Panc1 (cell line): Measurements from ENCODE around the gene TMEM150B. TPM values are rescaled to one million over a fixed set of nuclear protein-coding genes. Genes with fewer than 3 reads are reported as not detected.

Source experiments
- ATAC-seq: fragments of 200-7000 bp; cut with Tn5 transposase; 2 replicates; pipeline ENCODE4 v1.9.1; 2020; ENCODE audit warnings: mild to moderate bottlenecking, moderate library complexity
- BruUV-seq: library from RNA; stranded (reverse); fragments of 400-500 nt; replicated peaks from 2 replicates; lab custom pipeline; 2021; lab: Mats Ljungman, UMichigan
- CTCF ChIA-PET: fragments of 300-600 bp; sonication (Branson Sonifier 250); formaldehyde crosslinking; loops from one replicate; lab custom pipeline; 2022; ENCODE audit warnings: antibody characterized with exemption; lab: Charles Lee
- POLR2A ChIA-PET: fragments of 300-600 bp; sonication (Branson Sonifier 250); formaldehyde crosslinking; loops from one replicate; lab custom pipeline; 2022; ENCODE audit warnings: antibody characterized with exemption; lab: Charles Lee
- DNase-seq: peaks from one replicate; pipeline ENCODE4 v3.0.0-alpha.2; 2010; ENCODE audit warnings: low read depth, low spot score
- H3K27ac ChIP-seq: 2 replicates; pipeline ENCODE4 v1.5.1; 2011; ENCODE audit warnings: mild to moderate bottlenecking, low read length, inconsistent platforms
- H3K27me3 ChIP-seq: fragments of 200-500 bp; sonication (Bioruptor generic); 2 replicates; pipeline ENCODE4 v1.6.0; 2014; ENCODE audit warnings: low read length, inconsistent platforms; ENCODE audit not compliant: control insufficient read depth, insufficient read depth
- H3K36me3 ChIP-seq: fragments of 200-500 bp; sonication (Bioruptor generic); 2 replicates; pipeline ENCODE4 v1.5.1; 2014; ENCODE audit warnings: inconsistent platforms, mild to moderate bottlenecking, low read length, moderate library complexity; ENCODE audit not compliant: control insufficient read depth, insufficient read depth
- H3K4me1 ChIP-seq: 2 replicates; pipeline ENCODE4 v1.5.1; 2011; ENCODE audit warnings: inconsistent platforms, mild to moderate bottlenecking, low read length, moderate library complexity; ENCODE audit not compliant: control insufficient read depth, insufficient read depth
- H3K4me3 ChIP-seq, 2 experiments: 2 replicates each; pipeline ENCODE4 v1.5.1; 2011 to 2012; ENCODE audit warnings: low read depth in 2 of 2, low read length in 2 of 2, mild to moderate bottlenecking in 2 of 2, inconsistent platforms in 1 of 2, moderate library complexity in 1 of 2
- H3K9me3 ChIP-seq: fragments of 200-500 bp; sonication (Bioruptor generic); 2 replicates; pipeline ENCODE4 v1.5.1; 2014; ENCODE audit warnings: low read depth, mild to moderate bottlenecking, inconsistent platforms, low read length, moderate library complexity; ENCODE audit not compliant: control insufficient read depth, insufficient read depth
- POLR2AphosphoS5 ChIP-seq: IDR thresholded peaks from 2 replicates; pipeline ENCODE4 v1.6.1; 2012; ENCODE audit warnings: mild to moderate bottlenecking, low read depth, low read length, moderate library complexity
- REST ChIP-seq, 2 experiments: IDR thresholded peaks; 2 replicates each; pipeline ENCODE4 v1.6.1; 2011 to 2012; ENCODE audit warnings: low read depth in 2 of 2, control low read depth in 1 of 2, low read length in 1 of 2, mild to moderate bottlenecking in 1 of 2, moderate library complexity in 1 of 2; ENCODE audit not compliant: insufficient read depth in 1 of 2
- SIN3A ChIP-seq: IDR thresholded peaks from 2 replicates; pipeline ENCODE4 v1.6.1; 2012; ENCODE audit warnings: low read depth, mild to moderate bottlenecking, low read length, moderate library complexity, borderline replicate concordance; ENCODE audit not compliant: insufficient read depth
- TCF7L2 ChIP-seq: IDR thresholded peaks from 2 replicates; pipeline ENCODE4 v1.6.1; 2011; ENCODE audit warnings: mild to moderate bottlenecking, low read depth, low read length, inconsistent platforms
- in situ Hi-C: cut with HindIII; loops from 2 replicates; pipeline ENCODE4 v1.10.0; 2016; ENCODE audit warnings: low sequenced_read_pairs, low pct_unique_long_range_greater_than_20kb
- intact Hi-C: fragments of 100-400 bp; cut with micrococcal nuclease; formaldehyde crosslinking; loops from one replicate; pipeline ENCODE4 v1.10.0; 2022; ENCODE audit not compliant: unreplicated experiment
- total RNA-seq: library from RNA; stranded (reverse); gene quantifications from one replicate; pipeline ENCODE4 v1.2.1, GENCODE V29; 2021; ENCODE audit not compliant: unreplicated experiment
- TF ChIP-seq, protein P1 (sequence below): fragments of 450-650 bp; IDR thresholded peaks from 2 replicates; pipeline ENCODE4 v1.5.1; 2017; ENCODE audit warnings: mild to moderate bottlenecking

The TMEM150B gene
- total RNA-seq, 1 experiment from 2014 or later = not detected

DNA sequence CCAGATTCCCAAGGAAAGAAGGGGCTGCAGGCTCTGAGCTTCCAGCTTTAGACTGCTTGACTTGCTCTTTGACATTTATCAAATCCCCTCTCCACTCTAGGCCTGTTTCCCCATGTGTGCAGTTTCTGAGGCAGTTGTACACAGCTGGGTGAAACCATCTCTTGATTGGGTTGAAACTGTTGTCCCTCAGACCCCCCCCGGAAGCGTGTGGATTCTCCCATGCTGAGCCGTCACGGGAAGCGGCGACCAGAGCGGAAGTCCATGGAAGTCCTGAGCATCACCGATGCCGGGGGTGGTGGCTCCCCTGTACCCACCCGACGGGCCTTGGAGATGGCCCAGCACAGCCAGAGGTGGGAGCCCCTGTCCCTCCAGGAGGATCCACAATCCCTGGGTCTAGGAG lies 21.7 kb downstream of the TMEM150B start:
- DNase-seq (no peak), ATAC-seq (no peak)
- H3K4me1 ChIP-seq = peaks cover 8% of the 10 kb centered on the region
- TF ChIP-seq TCF7L2 (no peak), POLR2AphosphoS5 (no peak), SIN3A (no peak), REST (IDR thresholded peaks at IDR 0.05; ENCODE audit: insufficient read depth in 1 of 2, low read depth in 2 of 2, low read length in 1 of 2) (no peak)
- TF ChIP-seq, protein P1, sequence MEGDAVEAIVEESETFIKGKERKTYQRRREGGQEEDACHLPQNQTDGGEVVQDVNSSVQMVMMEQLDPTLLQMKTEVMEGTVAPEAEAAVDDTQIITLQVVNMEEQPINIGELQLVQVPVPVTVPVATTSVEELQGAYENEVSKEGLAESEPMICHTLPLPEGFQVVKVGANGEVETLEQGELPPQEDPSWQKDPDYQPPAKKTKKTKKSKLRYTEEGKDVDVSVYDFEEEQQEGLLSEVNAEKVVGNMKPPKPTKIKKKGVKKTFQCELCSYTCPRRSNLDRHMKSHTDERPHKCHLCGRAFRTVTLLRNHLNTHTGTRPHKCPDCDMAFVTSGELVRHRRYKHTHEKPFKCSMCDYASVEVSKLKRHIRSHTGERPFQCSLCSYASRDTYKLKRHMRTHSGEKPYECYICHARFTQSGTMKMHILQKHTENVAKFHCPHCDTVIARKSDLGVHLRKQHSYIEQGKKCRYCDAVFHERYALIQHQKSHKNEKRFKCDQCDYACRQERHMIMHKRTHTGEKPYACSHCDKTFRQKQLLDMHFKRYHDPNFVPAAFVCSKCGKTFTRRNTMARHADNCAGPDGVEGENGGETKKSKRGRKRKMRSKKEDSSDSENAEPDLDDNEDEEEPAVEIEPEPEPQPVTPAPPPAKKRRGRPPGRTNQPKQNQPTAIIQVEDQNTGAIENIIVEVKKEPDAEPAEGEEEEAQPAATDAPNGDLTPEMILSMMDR = no peak
- H3K36me3 ChIP-seq = no peaks in the 10 kb centered on the region
- ChIA-PET POLR2A (interaction anchor here (0.6 to 1.4 kb wide), 2 partner anchors 24 to 36 kb away, joined by 6 to 7 read pairs; partner anchors contain the start of gene KMT5C), CTCF (no interaction called here)
- BruUV-seq = no TSS peak
- intact Hi-C loops = no loop called here
- in situ Hi-C loops = no loop called here
- no peaks in the 10 kb centered on the region for H3K27me3 ChIP-seq
- no peaks in the 10 kb centered on the region for H3K9me3 ChIP-seq
- H3K4me3 ChIP-seq = no peak overlapping the region
- no peak overlapping the region for H3K27ac ChIP-seq

DNA sequence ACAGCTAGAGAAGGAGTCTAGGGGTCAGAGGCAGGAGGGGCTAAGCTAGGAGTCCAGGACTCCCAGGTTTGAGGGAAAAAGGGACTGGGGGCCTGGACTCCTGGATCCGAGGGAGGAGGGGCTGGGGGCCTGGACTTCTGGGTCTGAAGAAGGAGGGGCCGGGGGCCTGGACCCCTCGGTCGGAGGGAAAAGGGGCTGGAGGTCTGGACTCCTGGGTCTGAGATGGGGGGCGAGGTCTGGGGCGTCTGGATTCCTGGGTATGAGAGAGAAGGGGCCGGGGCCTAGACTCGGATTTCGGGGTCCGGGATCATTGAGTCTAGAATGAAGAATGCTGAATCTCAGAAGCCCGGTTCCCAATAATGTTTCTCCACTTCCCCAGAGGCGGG lies 22.8 kb downstream of the TMEM150B start:
- no peak for ATAC-seq
- in situ Hi-C loops (no loop called here), intact Hi-C loops (no loop called here)
- Histone ChIP-seq H3K9me3 (no peaks in the 10 kb centered on the region), H3K36me3 (no peaks in the 10 kb centered on the region), H3K27ac (peak overlapping the region; percentile 75), H3K4me1 (peaks cover 8% of the 10 kb centered on the region), H3K4me3 (peak overlapping the region; percentile 47 to 80), H3K27me3 (no peaks in the 10 kb centered on the region)
- TF ChIP-seq TCF7L2 = no peak
- TF ChIP-seq, protein P1 = no peak
- TF ChIP-seq POLR2AphosphoS5 = no peak
- CTCF ChIA-PET = interaction anchor here (0.7 to 2.6 kb wide), 4 partner anchors 37 to 202 kb away, joined by 4 to 16 read pairs (median 8); partner anchors contain the start of gene KMT5C
- POLR2A ChIA-PET = interaction anchor here (0.6 to 1.5 kb wide), 2 partner anchors 37 to 39 kb away, joined by 3 to 11 read pairs; partner anchors contain the start of gene KMT5C
- DNase-seq = no peak
- TSS peak; percentile 76 for BruUV-seq
